ENCODE measurements around the gene GP5.

The GP5 gene

GRCh38 chr3:194346621-194347020 lies 52.4 kb downstream of the GP5 start:
- DNase-seq (ENCODE audit: low read depth) = no peak

- DNase-seq (ENCODE audit: low read depth) = no peak
Observed at GRCh38 chr3:194346035-194346434, 53.0 kb downstream of the GP5 start.
